Liver (tissue), 9 donors: Measurements from ENCODE around the gene TRPC1. TPM values are rescaled to one million over a fixed set of nuclear protein-coding genes. Genes with fewer than 3 reads are reported as not detected.
A peak's percentile ranks its signal among the peaks of the same experiment; 100 is the strongest.

Experiments
- DNase-seq: peaks from one replicate; pipeline ENCODE4 v3.0.0-alpha.2; 2017; ENCODE audit warnings: low spot score
- H3K27ac ChIP-seq, 2 donors: one replicate each; pipeline ENCODE4 v1.7.0; 2013; ENCODE audit warnings: inconsistent platforms in 2 of 2, low read length in 2 of 2, control low read depth in 1 of 2, low read depth in 1 of 2, mild to moderate bottlenecking in 1 of 2
- H3K27me3 ChIP-seq, 4 donors: one replicate each; pipeline versions ENCODE4 v1.6.1 to v1.7.0; 2013; ENCODE audit warnings: low read length in 3 of 4, inconsistent platforms in 1 of 4, mild to moderate bottlenecking in 1 of 4, moderate library complexity in 1 of 4; ENCODE audit not compliant: control insufficient read depth in 4 of 4, insufficient read depth in 4 of 4
- H3K36me3 ChIP-seq, 4 donors: one replicate each; pipeline versions ENCODE4 v1.6.1 to v1.7.0; 2013; ENCODE audit warnings: low read length in 3 of 4, mild to moderate bottlenecking in 3 of 4, low read depth in 1 of 4, moderate library complexity in 1 of 4; ENCODE audit not compliant: control insufficient read depth in 4 of 4, insufficient read depth in 3 of 4
- H3K4me1 ChIP-seq, 4 donors: one replicate each; pipeline versions ENCODE4 v1.6.1 to v1.7.0; 2013; ENCODE audit warnings: low read length in 3 of 4, mild to moderate bottlenecking in 3 of 4, moderate library complexity in 1 of 4; ENCODE audit not compliant: control insufficient read depth in 4 of 4, insufficient read depth in 4 of 4
- H3K4me3 ChIP-seq, 3 donors: one replicate each; pipeline versions ENCODE4 v1.6.1 to v1.7.0; 2013; ENCODE audit warnings: low read length in 3 of 3, control low read depth in 1 of 3, low read depth in 1 of 3, mild to moderate bottlenecking in 1 of 3
- H3K9ac ChIP-seq, 2 donors: one replicate each; pipeline ENCODE4 v1.7.0; 2013; ENCODE audit warnings: low read length in 2 of 2, mild to moderate bottlenecking in 2 of 2, moderate library complexity in 2 of 2, control low read depth in 1 of 2, low read depth in 1 of 2
- H3K9me3 ChIP-seq, 4 donors: one replicate each; pipeline versions ENCODE4 v1.6.1 to v1.7.0; 2013; ENCODE audit warnings: low read length in 3 of 4; ENCODE audit not compliant: control insufficient read depth in 4 of 4
- EGR1 ChIP-seq, 2 donors: IDR thresholded peaks; 2 replicates each; pipeline ENCODE4 v1.6.1; 2016 to 2018; ENCODE audit warnings: antibody characterized with exemption in 2 of 2, low read depth in 2 of 2
- FOXA1 ChIP-seq: IDR thresholded peaks from 2 replicates; pipeline ENCODE4 v1.6.1; 2016; ENCODE audit warnings: antibody characterized with exemption
- FOXA2 ChIP-seq: IDR thresholded peaks from 2 replicates; pipeline ENCODE4 v1.6.1; 2016; ENCODE audit warnings: antibody characterized with exemption
- GABPA ChIP-seq, 2 donors: IDR thresholded peaks in 1 of 2; conservative IDR thresholded peaks in 1 of 2; 2 replicates each; pipeline ENCODE4 v1.6.1; 2016; ENCODE audit warnings: antibody characterized with exemption in 2 of 2, mild to moderate bottlenecking in 1 of 2, moderate library complexity in 1 of 2
- HNF4A ChIP-seq, 2 donors: conservative IDR thresholded peaks; 2 replicates each; pipeline ENCODE4 v1.6.1; 2016; ENCODE audit warnings: antibody characterized with exemption in 2 of 2, mild to moderate bottlenecking in 2 of 2
- HNF4G ChIP-seq: IDR thresholded peaks from 2 replicates; pipeline ENCODE4 v1.6.1; 2016; ENCODE audit warnings: antibody characterized with exemption
- JUND ChIP-seq, 2 donors: IDR thresholded peaks; 2 replicates each; pipeline ENCODE4 v1.6.1; 2016; ENCODE audit warnings: antibody characterized with exemption in 2 of 2
- NR2F2 ChIP-seq: IDR thresholded peaks from 2 replicates; pipeline ENCODE4 v1.6.1; 2016; ENCODE audit warnings: antibody characterized with exemption
- RAD21 ChIP-seq, 2 donors: IDR thresholded peaks; 2 replicates each; pipeline ENCODE4 v1.6.1; 2016; ENCODE audit warnings: antibody characterized with exemption in 2 of 2, mild to moderate bottlenecking in 2 of 2
- RXRA ChIP-seq, 2 donors: IDR thresholded peaks; 2 replicates each; pipeline ENCODE4 v1.6.1; 2017 to 2018; ENCODE audit warnings: antibody characterized with exemption in 2 of 2, mild to moderate bottlenecking in 1 of 2
- SP1 ChIP-seq: IDR thresholded peaks from 2 replicates; pipeline ENCODE4 v1.6.1; 2018; ENCODE audit warnings: antibody characterized with exemption, mild to moderate bottlenecking
- TAF1 ChIP-seq: conservative IDR thresholded peaks from 2 replicates; pipeline ENCODE4 v1.6.1; 2016; ENCODE audit warnings: antibody characterized with exemption, mild to moderate bottlenecking
- YY1 ChIP-seq: IDR thresholded peaks from 2 replicates; pipeline ENCODE4 v1.6.1; 2016; ENCODE audit warnings: antibody characterized with exemption, mild to moderate bottlenecking
- WGBS: extraction: QIAGEN DNeasy Blood & Tissue Kit; methylation state at CpG from one replicate; pipeline ENCODE4 v1.1.7; 2013; 5-methylcytosine and 5-hydroxymethylcytosine counted together
- polyA plus RNA-seq, 2 donors: library from polyadenylated mRNA; stranded (reverse) in 1 of 2; unstranded in 1 of 2; fragments of 200-250 nt in 1 of 2; fragments of >200 nt in 1 of 2; fragmentation: Nextera tagmentation in 1 of 2; extraction: Ambion mirVana in 1 of 2; gene quantifications; one replicate each; pipeline versions ENCODE4 v1.2.1 to v1.2.3, GENCODE V29; 2013 to 2015
- total RNA-seq, 2 donors: library from RNA; depleted of rRNA; stranded (reverse); fragments of >200 nt; gene quantifications; one replicate each; pipeline ENCODE4 v1.2.3, GENCODE V29; 2014
- TF ChIP-seq, protein P1 (sequence below): fragments of 150-350 bp; IDR thresholded peaks from 2 replicates; pipeline ENCODE4 v1.5.1; 2017; ENCODE audit warnings: improper control_type of control experiment, low read depth, low read length; ENCODE audit not compliant: missing input control
- TF ChIP-seq, protein P2 (sequence below): IDR thresholded peaks from 2 replicates; pipeline ENCODE4 v1.6.1; 2016; ENCODE audit warnings: antibody characterized with exemption
- TF ChIP-seq, protein P3 (sequence below): IDR thresholded peaks from 2 replicates; pipeline ENCODE4 v1.6.1; 2016; ENCODE audit warnings: antibody characterized with exemption, mild to moderate bottlenecking
- TF ChIP-seq, protein P4 (sequence below): IDR thresholded peaks from 2 replicates; pipeline ENCODE4 v1.6.1; 2016; ENCODE audit warnings: antibody characterized with exemption
- TF ChIP-seq, protein P5 (sequence below): IDR thresholded peaks from 2 replicates; pipeline ENCODE4 v1.6.1; 2016; ENCODE audit warnings: antibody characterized with exemption
- donor health status: healthy.
- donor health status: healthy.
- donor health status: healthy.
- donor health status: healthy.
- donor health status: healthy.

TRPC1 gene
- total and polyA plus RNA-seq, 4 donors: 0.15 to 4.7 (median 1.6) TPM

DNA sequence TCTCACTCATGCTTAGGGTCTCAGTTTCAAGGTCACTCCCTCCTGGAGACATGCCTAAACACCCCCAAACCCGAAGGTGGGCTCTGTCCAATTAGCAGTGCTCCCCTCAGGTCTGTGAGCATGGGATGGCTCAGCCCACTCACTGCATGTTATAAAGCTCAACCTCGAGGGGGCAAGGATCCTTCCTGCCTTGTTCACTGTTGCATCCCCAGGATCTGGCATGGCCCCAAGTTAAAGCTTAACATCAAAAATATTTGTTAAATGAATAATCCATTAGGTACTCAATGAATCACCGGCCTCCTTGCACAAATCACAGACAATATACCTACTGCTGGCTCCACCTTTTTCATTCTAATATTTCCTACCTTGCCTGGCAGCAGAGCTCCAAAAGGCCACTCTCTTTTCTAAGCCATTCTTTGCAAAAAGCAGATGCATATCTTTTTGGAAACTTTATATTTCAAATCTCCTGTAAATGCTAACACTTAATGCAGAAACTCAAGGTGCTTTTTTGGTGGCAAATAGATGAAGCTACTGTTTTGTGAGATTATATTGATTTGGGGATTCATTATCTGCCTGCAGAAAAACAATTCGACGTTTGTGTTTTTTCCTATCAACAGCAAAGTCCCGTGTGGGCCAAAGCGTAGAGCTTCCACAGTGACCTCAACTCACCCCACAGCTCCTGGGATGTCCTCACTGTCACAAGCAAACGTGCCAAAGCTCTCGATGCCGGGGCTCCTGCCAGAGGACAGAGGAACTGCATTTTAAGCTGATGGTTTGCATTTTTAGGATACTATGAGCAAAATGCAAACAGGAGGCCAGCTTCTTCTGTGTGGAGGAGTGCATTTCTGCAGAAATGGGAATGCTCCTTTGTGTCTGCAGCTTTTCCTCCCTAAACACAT, 129.7 kb downstream of the TRPC1 start:
- H3K27me3 ChIP-seq: no peaks in the 10 kb centered on the region
- peak overlapping the region; percentile 10 to 62 for H3K27ac ChIP-seq
- WGBS: 18% methylated on average over 10 of the region's 10 CpGs
- TF ChIP-seq YY1 (no peak), HNF4A (conservative IDR thresholded peaks at IDR 0.05) (peak; percentile 24 to 32), RXRA (IDR thresholded peaks at IDR 0.05) (peak; percentile 84 to 92), RAD21 (IDR thresholded peaks at IDR 0.05) (peak in 1 of 2 donors; percentile 36), SP1 (peak; percentile 42)
- no peaks in the 10 kb centered on the region for H3K36me3 ChIP-seq
- no peak overlapping the region for H3K4me3 ChIP-seq
- H3K4me1 ChIP-seq: peaks cover 0 to 33% (median 19%) of the 10 kb centered on the region in 4 donors
- no peaks in the 10 kb centered on the region for H3K9me3 ChIP-seq
- H3K9ac ChIP-seq: no peak overlapping the region
- DNase-seq: peak; percentile 41

DNA sequence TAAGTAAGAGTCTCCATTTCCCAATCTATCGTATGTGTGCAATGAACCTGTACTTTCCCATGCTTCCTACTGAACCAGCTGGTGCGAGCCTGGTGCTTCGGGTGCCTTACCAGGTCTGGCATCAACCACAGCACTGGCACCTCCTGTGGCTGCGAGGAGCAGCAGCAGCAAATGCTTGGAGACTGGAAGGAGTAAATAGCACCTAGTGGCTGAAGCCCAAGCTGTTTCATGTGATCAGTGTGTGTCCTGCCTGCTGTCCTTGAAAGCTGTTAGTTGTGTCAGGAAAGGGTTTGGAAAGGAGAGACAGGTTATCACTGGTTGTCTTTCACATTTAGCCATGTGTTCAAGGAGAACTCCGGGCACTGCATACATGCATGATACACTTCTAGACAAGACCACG, 133.2 kb downstream of the TRPC1 start:
- DNase-seq: no peak
- H3K27ac ChIP-seq: peak overlapping the region; percentile 22 to 49
- 34% methylated on average over 6 of the region's 6 CpGs for WGBS

More for the DNA sequence above, 133.2 kb downstream of the TRPC1 start:
- TF ChIP-seq, protein P1, sequence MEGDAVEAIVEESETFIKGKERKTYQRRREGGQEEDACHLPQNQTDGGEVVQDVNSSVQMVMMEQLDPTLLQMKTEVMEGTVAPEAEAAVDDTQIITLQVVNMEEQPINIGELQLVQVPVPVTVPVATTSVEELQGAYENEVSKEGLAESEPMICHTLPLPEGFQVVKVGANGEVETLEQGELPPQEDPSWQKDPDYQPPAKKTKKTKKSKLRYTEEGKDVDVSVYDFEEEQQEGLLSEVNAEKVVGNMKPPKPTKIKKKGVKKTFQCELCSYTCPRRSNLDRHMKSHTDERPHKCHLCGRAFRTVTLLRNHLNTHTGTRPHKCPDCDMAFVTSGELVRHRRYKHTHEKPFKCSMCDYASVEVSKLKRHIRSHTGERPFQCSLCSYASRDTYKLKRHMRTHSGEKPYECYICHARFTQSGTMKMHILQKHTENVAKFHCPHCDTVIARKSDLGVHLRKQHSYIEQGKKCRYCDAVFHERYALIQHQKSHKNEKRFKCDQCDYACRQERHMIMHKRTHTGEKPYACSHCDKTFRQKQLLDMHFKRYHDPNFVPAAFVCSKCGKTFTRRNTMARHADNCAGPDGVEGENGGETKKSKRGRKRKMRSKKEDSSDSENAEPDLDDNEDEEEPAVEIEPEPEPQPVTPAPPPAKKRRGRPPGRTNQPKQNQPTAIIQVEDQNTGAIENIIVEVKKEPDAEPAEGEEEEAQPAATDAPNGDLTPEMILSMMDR: peak; percentile 48
- TF ChIP-seq, protein P2, sequence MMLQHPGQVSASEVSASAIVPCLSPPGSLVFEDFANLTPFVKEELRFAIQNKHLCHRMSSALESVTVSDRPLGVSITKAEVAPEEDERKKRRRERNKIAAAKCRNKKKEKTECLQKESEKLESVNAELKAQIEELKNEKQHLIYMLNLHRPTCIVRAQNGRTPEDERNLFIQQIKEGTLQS: no peak
- TF ChIP-seq, protein P3, sequence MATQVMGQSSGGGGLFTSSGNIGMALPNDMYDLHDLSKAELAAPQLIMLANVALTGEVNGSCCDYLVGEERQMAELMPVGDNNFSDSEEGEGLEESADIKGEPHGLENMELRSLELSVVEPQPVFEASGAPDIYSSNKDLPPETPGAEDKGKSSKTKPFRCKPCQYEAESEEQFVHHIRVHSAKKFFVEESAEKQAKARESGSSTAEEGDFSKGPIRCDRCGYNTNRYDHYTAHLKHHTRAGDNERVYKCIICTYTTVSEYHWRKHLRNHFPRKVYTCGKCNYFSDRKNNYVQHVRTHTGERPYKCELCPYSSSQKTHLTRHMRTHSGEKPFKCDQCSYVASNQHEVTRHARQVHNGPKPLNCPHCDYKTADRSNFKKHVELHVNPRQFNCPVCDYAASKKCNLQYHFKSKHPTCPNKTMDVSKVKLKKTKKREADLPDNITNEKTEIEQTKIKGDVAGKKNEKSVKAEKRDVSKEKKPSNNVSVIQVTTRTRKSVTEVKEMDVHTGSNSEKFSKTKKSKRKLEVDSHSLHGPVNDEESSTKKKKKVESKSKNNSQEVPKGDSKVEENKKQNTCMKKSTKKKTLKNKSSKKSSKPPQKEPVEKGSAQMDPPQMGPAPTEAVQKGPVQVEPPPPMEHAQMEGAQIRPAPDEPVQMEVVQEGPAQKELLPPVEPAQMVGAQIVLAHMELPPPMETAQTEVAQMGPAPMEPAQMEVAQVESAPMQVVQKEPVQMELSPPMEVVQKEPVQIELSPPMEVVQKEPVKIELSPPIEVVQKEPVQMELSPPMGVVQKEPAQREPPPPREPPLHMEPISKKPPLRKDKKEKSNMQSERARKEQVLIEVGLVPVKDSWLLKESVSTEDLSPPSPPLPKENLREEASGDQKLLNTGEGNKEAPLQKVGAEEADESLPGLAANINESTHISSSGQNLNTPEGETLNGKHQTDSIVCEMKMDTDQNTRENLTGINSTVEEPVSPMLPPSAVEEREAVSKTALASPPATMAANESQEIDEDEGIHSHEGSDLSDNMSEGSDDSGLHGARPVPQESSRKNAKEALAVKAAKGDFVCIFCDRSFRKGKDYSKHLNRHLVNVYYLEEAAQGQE: no peak
- TF ChIP-seq NR2F2 (no peak), SP1 (peak; percentile 40), YY1 (no peak), EGR1 (IDR thresholded peaks at IDR 0.05; ENCODE audit: low read depth in 2 of 2) (no peak), JUND (IDR thresholded peaks at IDR 0.05) (peak; percentile 31 to 50), RXRA (IDR thresholded peaks at IDR 0.05) (peak; percentile 70 to 79), FOXA2 (peak; percentile 59), FOXA1 (no peak), HNF4A (conservative IDR thresholded peaks at IDR 0.05) (peak; percentile 51 to 63), HNF4G (no peak), TAF1 (no peak), GABPA (IDR thresholded peaks at IDR 0.05 in 1 of 2, conservative IDR thresholded peaks at IDR 0.05 in 1 of 2) (no peak), RAD21 (IDR thresholded peaks at IDR 0.05) (peak; percentile 39 to 79)
- TF ChIP-seq, protein P4, sequence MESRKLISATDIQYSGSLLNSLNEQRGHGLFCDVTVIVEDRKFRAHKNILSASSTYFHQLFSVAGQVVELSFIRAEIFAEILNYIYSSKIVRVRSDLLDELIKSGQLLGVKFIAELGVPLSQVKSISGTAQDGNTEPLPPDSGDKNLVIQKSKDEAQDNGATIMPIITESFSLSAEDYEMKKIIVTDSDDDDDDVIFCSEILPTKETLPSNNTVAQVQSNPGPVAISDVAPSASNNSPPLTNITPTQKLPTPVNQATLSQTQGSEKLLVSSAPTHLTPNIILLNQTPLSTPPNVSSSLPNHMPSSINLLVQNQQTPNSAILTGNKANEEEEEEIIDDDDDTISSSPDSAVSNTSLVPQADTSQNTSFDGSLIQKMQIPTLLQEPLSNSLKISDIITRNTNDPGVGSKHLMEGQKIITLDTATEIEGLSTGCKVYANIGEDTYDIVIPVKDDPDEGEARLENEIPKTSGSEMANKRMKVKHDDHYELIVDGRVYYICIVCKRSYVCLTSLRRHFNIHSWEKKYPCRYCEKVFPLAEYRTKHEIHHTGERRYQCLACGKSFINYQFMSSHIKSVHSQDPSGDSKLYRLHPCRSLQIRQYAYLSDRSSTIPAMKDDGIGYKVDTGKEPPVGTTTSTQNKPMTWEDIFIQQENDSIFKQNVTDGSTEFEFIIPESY: peak; percentile 23
- TF ChIP-seq, protein P5, sequence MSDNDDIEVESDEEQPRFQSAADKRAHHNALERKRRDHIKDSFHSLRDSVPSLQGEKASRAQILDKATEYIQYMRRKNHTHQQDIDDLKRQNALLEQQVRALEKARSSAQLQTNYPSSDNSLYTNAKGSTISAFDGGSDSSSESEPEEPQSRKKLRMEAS: peak; percentile 62
- H3K36me3 ChIP-seq: no peaks in the 10 kb centered on the region
- H3K4me1 ChIP-seq: peaks cover 0 to 27% (median 19%) of the 10 kb centered on the region in 4 donors
- H3K4me3 ChIP-seq: no peak overlapping the region
- H3K9me3 ChIP-seq: no peaks in the 10 kb centered on the region
- H3K9ac ChIP-seq: no peak overlapping the region
- H3K27me3 ChIP-seq: no peaks in the 10 kb centered on the region
